T47D (cell line): Measurements from ENCODE around the gene KRT12.
"Not testable (repeated sequence)": the region's sequence is repeated elsewhere in the genome, so short reads cannot be mapped to it uniquely, and the experiment has no call there.

Source experiments
- DNase-seq, 2 experiments: peaks; one replicate each; pipeline versions ENCODE4 v3.0.0 to v3.0.0-alpha.2; 2011 to 2012; ENCODE audit warnings: low read depth in 1 of 2, low spot score in 1 of 2
- JUND ChIP-seq: IDR thresholded peaks from 2 replicates; pipeline ENCODE4 v1.6.1; 2012; ENCODE audit warnings: low read depth
- in situ Hi-C: cut with HindIII; loops from 2 replicates; pipeline ENCODE4 v1.10.0; 2016; ENCODE audit warnings: low sequenced_read_pairs, low pct_unique_long_range_greater_than_20kb

The KRT12 gene

GRCh38 chr17:40825599-40825998 lies 41.4 kb downstream of the KRT12 start:
- in situ Hi-C loops = no loop called here
- no peak for DNase-seq
- TF ChIP-seq JUND = no peak

- no peak for TF ChIP-seq JUND
- in situ Hi-C loops = no loop called here
- DNase-seq = no peak
Observed at GRCh38 chr17:40824015-40824832, 42.8 kb downstream of the KRT12 start.

GRCh38 chr17:40822132-40822812 lies 44.8 kb downstream of the KRT12 start, which contains the start of gene KRT10:
Gene KRT10 (minus strand): TSS chr17:40822614. CDS start chr17:40822585, 29 bp downstream.
- DNase-seq = no peak
- in situ Hi-C loops = no loop called here
- no peak for TF ChIP-seq JUND

GRCh38 chr17:40821536-40821935 lies 45.5 kb downstream of the KRT12 start:
- no peak for DNase-seq
- no peak for TF ChIP-seq JUND
- in situ Hi-C loops = no loop called here

GRCh38 chr17:40820228-40820838 lies 46.7 kb downstream of the KRT12 start:
- in situ Hi-C loops = no loop called here
- no peak for DNase-seq

GRCh38 chr17:40819528-40820125 lies 47.4 kb downstream of the KRT12 start:
- in situ Hi-C loops = no loop called here
- TF ChIP-seq JUND = no peak
- peak; percentile 34 to 40 for DNase-seq

More at GRCh38 chr17:40820228-40820838, 46.7 kb downstream of the KRT12 start:
- no peak for TF ChIP-seq JUND

GRCh38 chr17:40818733-40819527 lies 48.1 kb downstream of the KRT12 start:
- DNase-seq = peak; percentile 62 to 86
- TF ChIP-seq JUND = no peak
- in situ Hi-C loops = no loop called here

GRCh38 chr17:40818343-40818732 lies 48.7 kb downstream of the KRT12 start:
- no peak for TF ChIP-seq JUND
- peak in 1 of 2 experiments; percentile 18 for DNase-seq
- in situ Hi-C loops = no loop called here

- no peak for DNase-seq
- in situ Hi-C loops = no loop called here
- TF ChIP-seq JUND = no peak
Observed at GRCh38 chr17:40817103-40817682, 49.8 kb downstream of the KRT12 start.

- no peak for DNase-seq
- no peak for TF ChIP-seq JUND
- in situ Hi-C loops = no loop called here
Observed at GRCh38 chr17:40816569-40816968, 50.5 kb downstream of the KRT12 start.

- DNase-seq = no peak
- in situ Hi-C loops = no loop called here
- no peak for TF ChIP-seq JUND
Observed at GRCh38 chr17:40815381-40815780, 51.6 kb downstream of the KRT12 start.

GRCh38 chr17:40814657-40815056 lies 52.4 kb downstream of the KRT12 start:
- DNase-seq, in situ Hi-C loops: not testable (repeated sequence)
